GM21528 (cell line): ENCODE results near the gene GNA12.
"Not testable (repeated sequence)": the region's sequence is repeated elsewhere in the genome, so short reads cannot be mapped to it uniquely, and the experiment has no call there.

Source experiments
- ATAC-seq: cut with Tn5 transposase; IDR thresholded peaks from one replicate; pipeline ENCODE4 v1.9.1; 2021; ENCODE audit warnings: mild to moderate bottlenecking, moderate library complexity; ENCODE audit not compliant: unreplicated experiment, low FRiP score

The GNA12 gene

GRCh38 chr7:2866601-2867000 lies 22.5 kb upstream of the GNA12 start:
- no peak for ATAC-seq

- ATAC-seq, result peak; percentile 40
Measured at GRCh38 chr7:2864999-2865670, 21.0 kb upstream of the GNA12 start.

- ATAC-seq, result no peak
Measured at GRCh38 chr7:2864204-2864985, 20.3 kb upstream of the GNA12 start.

- ATAC-seq, result peak; percentile 94
Measured at GRCh38 chr7:2863461-2864066, 19.5 kb upstream of the GNA12 start.

GRCh38 chr7:2862831-2863361 lies 18.8 kb upstream of the GNA12 start:
- ATAC-seq, result no peak

GRCh38 chr7:2861509-2861908 lies 17.4 kb upstream of the GNA12 start:
- no peak for ATAC-seq

GRCh38 chr7:2860627-2861133 lies 16.6 kb upstream of the GNA12 start:
- ATAC-seq, result no peak

- no peak for ATAC-seq
Measured at GRCh38 chr7:2859952-2860351, 15.8 kb upstream of the GNA12 start.

GRCh38 chr7:2858621-2859020 lies 14.5 kb upstream of the GNA12 start:
- ATAC-seq, result no peak

- ATAC-seq, result no peak
Measured at GRCh38 chr7:2856388-2857169, 12.5 kb upstream of the GNA12 start.

- no peak for ATAC-seq
Measured at GRCh38 chr7:2855386-2855785, 11.3 kb upstream of the GNA12 start.

GRCh38 chr7:2853552-2853951 lies 9.4 kb upstream of the GNA12 start:
- ATAC-seq, result not testable (repeated sequence)

GRCh38 chr7:2853147-2853546 lies 9.0 kb upstream of the GNA12 start:
- ATAC-seq, result no peak

GRCh38 chr7:2851497-2851896 lies 7.4 kb upstream of the GNA12 start:
- no peak for ATAC-seq

- no peak for ATAC-seq
Measured at GRCh38 chr7:2849941-2850766, 6.0 kb upstream of the GNA12 start.

GRCh38 chr7:2845034-2845592 lies 1.0 kb upstream of the GNA12 start:
- ATAC-seq, result no peak

- peak; percentile 18 for ATAC-seq
Measured at GRCh38 chr7:2843711-2844152, 376 bp downstream of the GNA12 start.

- ATAC-seq, result no peak
Measured at GRCh38 chr7:2843191-2843685, 870 bp downstream of the GNA12 start.

GRCh38 chr7:2841907-2842306 lies 2.2 kb downstream of the GNA12 start:
- no peak for ATAC-seq
